Calu3 (cell line): ENCODE data around the gene PODNL1. TPM values are rescaled to one million over a fixed set of nuclear protein-coding genes. Genes with fewer than 3 reads are reported as not detected.

Experiments
- BruUV-seq: library from RNA; stranded (reverse); fragments of 400-500 nt; replicated peaks from 2 replicates; lab custom pipeline; 2021; lab: Mats Ljungman, UMichigan
- CTCF ChIA-PET: fragments of 300-600 bp; sonication (Branson Sonifier 250); formaldehyde crosslinking; loops from one replicate; lab custom pipeline; 2022; ENCODE audit warnings: antibody characterized with exemption; lab: Charles Lee
- DNase-seq: peaks from one replicate; pipeline ENCODE4 v3.0.0; 2022
- H3K27ac Mint-ChIP-seq: one replicate; pipeline ENCODE4 v1.8.0; 2022; ENCODE audit warnings: mixed read lengths; ENCODE audit not compliant: unreplicated experiment
- H3K27me3 Mint-ChIP-seq: one replicate; pipeline ENCODE4 v1.8.0; 2022; ENCODE audit warnings: mixed read lengths; ENCODE audit not compliant: unreplicated experiment
- H3K36me3 Mint-ChIP-seq: one replicate; pipeline ENCODE4 v1.8.0; 2022; ENCODE audit warnings: mild to moderate bottlenecking, moderate library complexity, mixed read lengths; ENCODE audit not compliant: insufficient read depth, unreplicated experiment
- H3K4me1 Mint-ChIP-seq: one replicate; pipeline ENCODE4 v1.8.0; 2022; ENCODE audit warnings: mild to moderate bottlenecking, low read depth, mixed read lengths; ENCODE audit not compliant: unreplicated experiment
- H3K4me3 Mint-ChIP-seq: one replicate; pipeline ENCODE4 v1.8.0; 2022; ENCODE audit warnings: mild to moderate bottlenecking, low read depth, moderate library complexity, mixed read lengths; ENCODE audit not compliant: unreplicated experiment
- H3K9me3 Mint-ChIP-seq: one replicate; pipeline ENCODE4 v1.8.0; 2022; ENCODE audit warnings: low read depth, mixed read lengths; ENCODE audit not compliant: unreplicated experiment
- CTCF ChIP-seq: fragments of 200-600 bp; IDR thresholded peaks from one replicate; pipeline ENCODE4 v1.8.0; 2022; ENCODE audit warnings: antibody characterized with exemption; ENCODE audit not compliant: unreplicated experiment
- intact Hi-C: fragments of 100-400 bp; cut with micrococcal nuclease; formaldehyde crosslinking; loops from one replicate; pipeline ENCODE4 v1.10.0; 2022; ENCODE audit not compliant: unreplicated experiment
- total RNA-seq: library from RNA; stranded (reverse); gene quantifications from 2 replicates; pipeline ENCODE4 v1.2.3, GENCODE V29; 2022

Gene PODNL1
- total RNA-seq, 1 experiment from 2014 or later = not detected

GRCh38 chr19:13929956-13930355 is 8.3 kb downstream of the PODNL1 start:
- TF ChIP-seq CTCF = no peak
- Mint-ChIP-seq H3K36me3 (peaks cover 22% of the 10 kb centered on the region), H3K4me3 (no peak overlapping the region), H3K9me3 (no peaks in the 10 kb centered on the region), H3K4me1 (peaks cover 10% of the 10 kb centered on the region), H3K27me3 (peaks cover 18% of the 10 kb centered on the region), H3K27ac (no peak overlapping the region)
- CTCF ChIA-PET = interaction anchor here (0.6 kb wide), 1 partner anchor 153 kb away, joined by 3 read pairs; no protein-coding TSS in a partner anchor
- DNase-seq = no peak
- no TSS peak for BruUV-seq
- intact Hi-C loops = no loop called here

GRCh38 chr19:13929340-13929739 is 8.9 kb downstream of the PODNL1 start:
- Mint-ChIP-seq H3K9me3 (no peaks in the 10 kb centered on the region), H3K4me1 (peaks cover 4% of the 10 kb centered on the region), H3K4me3 (no peak overlapping the region), H3K27me3 (peaks cover 12% of the 10 kb centered on the region), H3K27ac (no peak overlapping the region), H3K36me3 (peaks cover 25% of the 10 kb centered on the region)
- intact Hi-C loops = no loop called here
- no peak for TF ChIP-seq CTCF
- no TSS peak for BruUV-seq
- DNase-seq = no peak
- CTCF ChIA-PET = interaction anchor here (0.6 kb wide), 1 partner anchor 153 kb away, joined by 3 read pairs; no protein-coding TSS in a partner anchor

GRCh38 chr19:13926715-13927114 is 11.5 kb downstream of the PODNL1 start:
- H3K27me3 Mint-ChIP-seq = no peaks in the 10 kb centered on the region
- H3K36me3 Mint-ChIP-seq = peaks cover 12% of the 10 kb centered on the region
- CTCF ChIA-PET = no interaction called here
- no peak for DNase-seq
- no peak for TF ChIP-seq CTCF
- H3K9me3 Mint-ChIP-seq = no peaks in the 10 kb centered on the region
- no TSS peak for BruUV-seq
- no peaks in the 10 kb centered on the region for H3K4me1 Mint-ChIP-seq
- intact Hi-C loops = no loop called here
- no peak overlapping the region for H3K27ac Mint-ChIP-seq
- no peak overlapping the region for H3K4me3 Mint-ChIP-seq

GRCh38 chr19:13926010-13926409 is 12.2 kb downstream of the PODNL1 start:
- no peak for TF ChIP-seq CTCF
- Mint-ChIP-seq H3K4me3 (no peak overlapping the region), H3K27ac (no peak overlapping the region), H3K4me1 (no peaks in the 10 kb centered on the region), H3K36me3 (peaks cover 16% of the 10 kb centered on the region), H3K27me3 (no peaks in the 10 kb centered on the region), H3K9me3 (no peaks in the 10 kb centered on the region)
- no peak for DNase-seq
- no TSS peak for BruUV-seq
- CTCF ChIA-PET = no interaction called here
- intact Hi-C loops = no loop called here
